Stimulated activated CD8-positive, alpha-beta memory T cell treated with anti-CD3 and anti-CD28 coated beads, Interleukin-7, amount 100 ng/mL, for 1 hour (primary cell): ENCODE measurements around the gene PRODH2.

Source experiments
- DNase-seq, 2 donors: peaks; one replicate each; pipeline ENCODE4 v3.0.0-alpha.2; 2020; ENCODE audit warnings: low read depth in 2 of 2

Gene PRODH2, protein sequence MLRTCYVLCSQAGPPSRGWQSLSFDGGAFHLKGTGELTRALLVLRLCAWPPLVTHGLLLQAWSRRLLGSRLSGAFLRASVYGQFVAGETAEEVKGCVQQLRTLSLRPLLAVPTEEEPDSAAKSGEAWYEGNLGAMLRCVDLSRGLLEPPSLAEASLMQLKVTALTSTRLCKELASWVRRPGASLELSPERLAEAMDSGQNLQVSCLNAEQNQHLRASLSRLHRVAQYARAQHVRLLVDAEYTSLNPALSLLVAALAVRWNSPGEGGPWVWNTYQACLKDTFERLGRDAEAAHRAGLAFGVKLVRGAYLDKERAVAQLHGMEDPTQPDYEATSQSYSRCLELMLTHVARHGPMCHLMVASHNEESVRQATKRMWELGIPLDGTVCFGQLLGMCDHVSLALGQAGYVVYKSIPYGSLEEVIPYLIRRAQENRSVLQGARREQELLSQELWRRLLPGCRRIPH

GRCh38 chr19:35812220-35813042 lies at the start of gene PRODH2:
TSS of gene PRODH2 (minus strand) at chr19:35812845. CDS start at chr19:35812805, 40 bp downstream.
- no peak for DNase-seq

GRCh38 chr19:35861640-35862160 lies 49.1 kb upstream of the PRODH2 start:
- DNase-seq: no peak

DNA sequence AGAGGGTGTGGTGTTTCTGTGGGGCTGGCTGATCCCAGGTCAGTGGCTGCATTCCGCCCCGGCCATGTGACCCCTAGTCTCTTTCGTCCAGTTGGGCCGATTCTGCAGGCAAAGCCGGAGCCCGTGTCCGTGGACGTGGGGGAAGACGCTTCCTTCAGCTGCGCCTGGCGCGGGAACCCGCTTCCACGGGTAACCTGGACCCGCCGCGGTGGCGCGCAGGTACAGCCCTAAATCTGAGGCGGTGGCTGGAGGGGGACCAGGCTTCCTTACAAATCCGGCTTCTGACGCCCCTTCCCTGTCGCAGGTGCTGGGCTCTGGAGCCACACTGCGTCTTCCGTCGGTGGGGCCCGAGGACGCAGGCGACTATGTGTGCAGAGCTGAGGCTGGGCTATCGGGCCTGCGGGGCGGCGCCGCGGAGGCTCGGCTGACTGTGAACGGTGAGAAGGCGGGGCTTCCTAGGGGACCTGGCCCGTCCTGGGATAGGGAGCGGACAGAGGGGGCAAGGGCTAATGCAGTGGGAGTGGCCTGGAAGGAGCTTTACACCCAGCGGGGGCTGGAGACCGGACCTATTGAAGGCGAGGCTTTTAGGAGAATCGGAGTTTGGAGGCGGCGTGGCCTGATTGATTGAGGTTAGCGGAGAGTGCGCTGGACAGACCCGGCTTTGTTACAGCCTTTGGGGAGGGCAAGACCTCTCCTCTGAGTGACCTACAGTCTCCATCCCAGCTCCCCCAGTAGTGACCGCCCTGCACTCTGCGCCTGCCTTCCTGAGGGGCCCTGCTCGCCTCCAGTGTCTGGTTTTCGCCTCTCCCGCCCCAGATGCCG lies 48.4 kb upstream of the PRODH2 start:
- no peak for DNase-seq

DNA sequence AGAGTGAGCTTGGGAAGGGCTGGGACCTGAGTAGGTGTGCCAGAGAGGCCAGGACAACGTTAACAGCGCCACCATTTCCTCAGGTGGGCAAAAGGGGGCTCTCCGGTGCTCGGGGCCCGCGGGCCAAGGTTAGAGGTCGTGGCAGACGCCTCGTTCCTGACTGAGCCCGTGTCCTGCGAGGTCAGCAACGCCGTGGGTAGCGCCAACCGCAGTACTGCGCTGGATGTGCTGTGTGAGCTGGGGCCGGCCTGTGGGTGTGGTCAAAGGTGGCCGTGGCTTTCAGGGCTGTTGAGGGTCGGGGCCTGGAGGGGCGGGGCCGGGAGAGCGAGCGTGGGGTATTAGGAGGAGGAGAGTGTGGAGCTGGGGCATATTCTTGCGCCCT lies 47.8 kb upstream of the PRODH2 start:
- DNase-seq: no peak

DNA sequence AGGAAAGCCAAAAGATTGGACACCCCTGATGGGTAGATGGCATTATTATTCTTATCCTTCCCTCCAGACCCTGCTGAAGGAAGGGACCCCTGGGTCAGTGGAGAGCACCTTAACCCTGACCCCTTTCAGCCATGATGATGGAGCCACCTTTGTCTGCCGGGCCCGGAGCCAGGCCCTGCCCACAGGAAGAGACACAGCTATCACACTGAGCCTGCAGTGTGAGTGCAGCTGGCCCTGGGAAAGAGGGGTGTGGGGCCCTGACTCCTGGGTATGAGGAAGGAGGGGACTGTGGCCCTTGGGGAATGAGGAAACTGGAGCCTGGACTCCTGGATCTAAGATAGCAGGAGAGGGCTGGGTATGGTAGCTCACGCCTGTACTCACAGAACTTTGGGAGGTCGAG lies 46.8 kb upstream of the PRODH2 start:
- DNase-seq: no peak

DNA sequence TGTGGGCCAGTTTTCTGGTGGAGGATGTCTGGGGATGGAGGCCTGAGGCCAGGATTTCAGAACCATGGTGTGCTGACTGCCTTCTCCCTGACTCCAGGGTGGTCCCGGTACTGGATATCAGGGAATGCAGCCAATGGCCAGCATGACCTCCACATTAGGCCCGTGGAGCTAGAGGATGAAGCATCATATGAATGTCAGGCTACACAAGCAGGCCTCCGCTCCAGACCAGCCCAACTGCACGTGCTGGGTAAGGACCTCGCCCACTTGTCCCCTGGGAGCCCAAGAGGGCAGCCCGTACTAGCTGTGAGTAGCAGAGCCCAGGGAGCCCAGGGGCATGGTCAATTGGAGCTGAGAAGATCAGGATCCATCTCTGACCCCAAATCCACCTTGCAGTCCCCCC lies 45.7 kb upstream of the PRODH2 start:
- no peak for DNase-seq

DNA sequence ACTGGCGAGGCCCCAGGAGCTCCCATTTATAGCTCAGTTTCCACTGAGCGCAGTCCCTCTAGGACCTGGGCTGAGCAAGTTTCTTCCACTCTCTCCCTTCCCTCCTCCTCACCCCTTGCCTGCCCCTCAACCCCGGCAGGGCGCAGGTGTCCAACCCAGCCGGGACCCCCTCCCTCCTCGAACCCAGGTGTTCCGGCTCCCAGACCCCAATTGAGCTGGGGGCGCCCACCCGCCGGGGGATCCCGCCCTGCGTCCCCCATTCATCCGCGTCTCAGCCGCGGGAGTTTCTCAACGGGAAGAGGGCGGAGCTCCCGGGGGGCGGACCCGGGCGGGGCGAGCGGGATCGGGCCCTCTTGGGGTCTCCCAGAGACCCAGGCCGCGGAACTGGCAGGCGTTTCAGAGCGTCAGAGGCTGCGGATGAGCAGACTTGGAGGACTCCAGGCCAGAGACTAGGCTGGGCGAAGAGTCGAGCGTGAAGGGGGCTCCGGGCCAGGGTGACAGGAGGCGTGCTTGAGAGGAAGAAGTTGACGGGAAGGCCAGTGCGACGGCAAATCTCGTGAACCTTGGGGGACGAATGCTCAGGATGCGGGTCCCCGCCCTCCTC lies 44.0 kb upstream of the PRODH2 start, which contains the start of gene KIRREL2:
KIRREL2 (plus strand) TSS at position 366 of the 604 bp plus-strand sequence; CDS start at position 575, 209 bp downstream.
- no peak for DNase-seq

DNA sequence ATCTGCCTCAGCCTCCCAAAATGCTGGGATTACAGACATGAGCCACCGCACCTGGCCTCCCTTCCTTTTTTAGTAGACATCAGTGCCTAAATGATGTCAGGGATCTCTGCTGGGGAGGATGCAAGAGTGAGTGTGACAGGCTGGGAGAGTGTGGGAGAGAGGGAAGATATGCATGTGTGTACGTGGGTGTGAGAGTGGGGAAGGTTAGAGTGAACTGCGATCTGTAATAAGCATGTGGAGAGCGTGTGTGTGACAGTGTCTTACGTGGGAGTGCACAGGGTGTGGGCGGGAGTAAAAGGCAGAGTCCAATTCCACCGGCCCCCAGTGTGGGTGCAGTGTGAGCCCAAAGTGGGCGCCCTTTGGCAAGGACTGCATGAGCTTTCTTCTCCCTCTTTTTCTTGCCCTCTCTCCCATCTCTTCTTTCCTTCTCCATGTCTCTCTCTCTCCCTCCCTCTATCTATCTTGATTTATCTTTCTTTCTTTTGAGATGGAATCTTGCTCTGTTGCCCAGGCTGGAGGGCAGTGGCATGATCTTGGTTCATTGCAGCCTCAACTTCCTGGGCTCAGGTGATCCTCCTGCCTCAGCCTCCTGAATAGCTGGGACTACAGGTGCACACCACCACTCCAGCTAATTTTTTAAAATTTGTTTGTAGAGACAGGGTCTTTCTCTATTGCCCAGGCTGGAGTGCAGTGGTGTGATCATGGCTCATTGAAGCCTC lies 40.6 kb upstream of the PRODH2 start:
- DNase-seq: no peak

DNA sequence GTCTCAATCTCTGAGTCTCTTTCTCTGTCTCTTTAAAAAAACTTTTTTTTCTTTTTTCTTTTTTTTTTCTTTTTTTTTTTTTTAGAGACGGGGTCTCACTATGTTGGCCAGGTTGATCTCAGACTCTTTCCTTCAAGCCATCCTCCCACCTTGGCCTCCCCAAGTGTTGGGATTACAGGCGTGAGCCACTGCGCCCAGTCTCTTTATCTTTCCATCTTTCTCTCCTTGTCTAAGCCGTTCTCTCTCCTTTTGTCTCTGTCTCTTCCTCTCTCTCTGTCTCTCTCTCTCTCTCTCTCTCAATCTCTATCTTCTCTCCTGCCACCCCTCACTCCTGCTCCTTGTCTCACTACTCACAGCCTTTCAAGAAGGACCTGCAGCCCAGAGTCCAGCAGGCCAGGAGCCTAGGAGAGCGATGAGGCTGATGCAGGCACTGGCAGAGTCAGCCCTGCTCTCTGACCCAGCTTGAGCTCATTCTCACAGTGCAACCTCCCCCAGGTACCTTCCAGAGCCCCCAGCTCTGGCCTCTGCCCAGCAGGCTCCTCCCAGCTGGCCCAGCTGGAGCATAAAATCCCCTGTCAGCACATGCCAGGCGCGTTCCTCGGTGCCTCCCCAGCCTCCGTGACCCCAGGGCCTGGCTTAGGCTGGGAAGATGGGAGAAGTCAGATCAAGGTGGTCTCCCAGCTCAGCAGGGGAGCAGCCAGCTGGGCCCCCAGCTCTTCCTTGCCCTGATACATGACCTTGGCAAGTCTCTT lies 39.6 kb upstream of the PRODH2 start, which contains the start of gene NPHS1:
NPHS1 (minus strand) TSS at position 476 of the 752 bp plus-strand sequence. CDS start 667 bp downstream, outside the sequence.
- no peak for DNase-seq

DNA sequence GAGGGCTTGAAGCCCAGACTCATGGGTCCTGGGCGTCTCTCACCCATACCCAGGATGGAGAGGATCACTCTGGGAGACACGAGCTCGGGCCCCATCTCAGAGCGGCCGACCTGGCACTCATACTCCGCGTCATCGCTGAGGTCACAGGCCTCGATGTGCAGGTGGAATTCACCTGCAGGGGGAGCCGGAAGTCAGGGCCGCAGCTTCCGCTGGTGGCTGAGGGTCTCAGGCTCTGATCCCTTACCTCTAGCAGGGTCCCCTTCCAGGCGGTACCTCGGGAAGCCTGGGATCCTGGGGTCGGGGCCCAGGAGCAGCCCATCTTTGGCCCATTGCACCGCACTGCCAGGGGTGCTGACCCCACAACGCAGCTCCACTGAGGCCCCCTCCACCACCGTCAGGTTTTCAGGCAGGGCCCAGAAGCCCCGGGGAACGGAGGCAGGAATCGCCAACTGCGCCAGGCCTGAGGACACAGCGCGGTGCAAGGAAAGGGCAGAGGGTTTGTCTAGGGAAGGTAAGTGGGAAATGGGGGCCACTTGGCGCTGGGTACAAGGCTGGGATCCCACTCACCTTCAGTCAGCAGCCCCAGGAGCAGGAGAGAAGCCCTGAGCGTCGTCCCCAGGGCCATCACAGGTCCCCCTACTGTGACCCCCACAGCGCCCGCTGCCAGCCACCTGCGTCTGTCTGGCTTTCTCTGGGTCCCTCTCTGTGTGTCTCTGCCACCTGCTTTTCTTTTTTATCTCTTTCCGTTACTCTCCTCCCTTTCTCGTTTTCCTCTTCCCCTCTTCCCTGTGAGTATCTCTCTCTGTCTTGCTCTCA lies 38.8 kb upstream of the PRODH2 start:
- no peak for DNase-seq

- DNase-seq: no peak
Observed at GRCh38 chr19:35848919-35849505, 36.4 kb upstream of the PRODH2 start.

DNA sequence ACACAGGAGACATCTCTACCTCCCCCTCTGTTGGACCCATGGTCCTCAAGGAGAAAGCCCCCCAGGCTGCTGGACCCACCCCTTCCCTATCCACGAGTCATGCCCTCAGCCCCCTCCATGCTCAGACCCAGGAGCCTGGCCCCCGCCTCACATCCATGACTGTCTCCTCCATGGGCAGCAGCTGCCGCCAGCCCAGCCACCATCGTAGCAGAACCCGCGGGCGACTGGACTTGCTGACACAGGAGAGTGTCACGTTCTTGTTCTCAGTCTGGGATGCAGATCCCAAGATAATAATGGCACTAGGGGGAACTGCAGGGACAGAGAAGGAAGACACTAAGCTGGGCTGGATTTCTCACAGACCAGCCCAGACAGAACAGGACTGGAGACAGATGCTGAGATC lies 35.8 kb upstream of the PRODH2 start:
- DNase-seq: no peak

GRCh38 chr19:35847911-35848310 lies 35.3 kb upstream of the PRODH2 start:
- DNase-seq: no peak

DNA sequence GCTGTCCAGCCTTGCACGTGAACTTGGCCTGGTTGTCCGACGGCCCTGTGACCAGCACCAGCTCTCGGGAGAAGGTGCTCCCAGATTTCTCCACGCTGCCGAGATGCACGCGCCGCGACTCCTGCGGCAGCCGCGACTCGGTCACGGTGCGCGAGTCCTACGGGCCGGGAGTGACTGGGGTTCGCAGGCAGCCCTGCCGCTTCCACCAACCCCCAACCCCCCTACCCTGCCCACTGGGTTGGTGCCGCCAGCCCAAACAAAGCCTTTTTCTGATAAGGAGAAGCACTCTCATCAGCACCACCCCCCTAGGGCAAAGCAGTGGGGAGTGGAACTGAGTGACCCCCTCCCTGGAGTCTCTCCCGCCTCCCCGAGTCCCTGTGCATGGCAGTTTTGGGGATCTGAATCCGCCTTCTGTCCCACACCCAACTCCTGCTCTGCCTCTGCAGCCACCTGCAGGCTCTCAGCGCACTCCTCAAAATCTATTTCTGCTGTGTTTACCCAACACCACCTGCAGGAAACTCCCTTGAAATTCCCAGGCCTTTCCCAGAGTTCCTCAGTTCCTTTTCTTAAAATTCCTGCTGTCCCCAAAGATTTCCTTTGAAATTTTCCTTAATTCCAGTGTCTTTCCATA lies 33.5 kb upstream of the PRODH2 start:
- DNase-seq: no peak

GRCh38 chr19:35845215-35846037 lies 32.8 kb upstream of the PRODH2 start:
- DNase-seq: no peak

DNA sequence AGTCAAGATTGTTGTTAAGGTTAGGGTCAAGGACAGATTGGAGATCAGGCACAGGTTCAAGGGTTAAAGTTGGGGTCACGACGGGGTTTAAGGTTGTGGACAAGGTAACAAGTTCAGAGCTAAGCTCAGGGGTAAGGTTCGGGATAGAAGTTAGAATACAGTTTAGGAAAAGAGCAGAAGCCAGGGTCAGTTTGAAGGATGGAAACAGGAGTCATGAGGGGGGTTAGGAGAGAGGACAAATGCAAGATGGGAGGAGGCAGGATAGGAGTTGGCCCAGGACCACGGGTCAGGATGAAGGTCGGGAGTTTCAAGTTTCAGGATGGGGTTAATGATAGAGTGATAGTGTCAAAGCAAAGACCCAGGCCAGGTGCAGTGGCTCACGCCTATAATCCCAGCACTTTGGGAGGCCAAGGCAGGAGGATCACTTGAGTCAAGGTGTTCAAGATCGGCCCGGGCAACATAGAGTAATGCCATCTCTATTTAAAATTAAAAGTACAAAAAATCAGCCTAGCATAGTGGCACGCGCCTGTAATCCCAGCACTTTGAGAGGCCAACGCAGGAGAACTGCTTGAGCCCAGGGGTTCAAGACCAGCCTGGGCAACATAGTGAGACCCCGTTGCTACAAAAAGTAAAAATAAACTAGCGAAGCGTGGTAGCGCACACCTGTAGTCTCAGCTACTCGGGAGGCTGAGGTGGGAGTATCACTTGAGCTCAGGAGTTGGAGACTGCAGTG lies 32.0 kb upstream of the PRODH2 start:
- no peak for DNase-seq
